Measurements from ENCODE around the gene SPRED2.

GRCh38 chr2:65432227-65433190 lies at the start of gene SPRED2:
- TF ChIP-seq HOXB13 (CRISPR knock-in tag; IDR thresholded peaks at IDR 0.05; ENCODE audit: low read depth) (no peak), POLR2A (IDR thresholded peaks at IDR 0.05; ENCODE audit: low read length) (peak; percentile 41), CTCF (IDR thresholded peaks at IDR 0.05) (0 out of 3 replicates have a peak, but pooled peaks have one; percentile 9), POLR2AphosphoS2 (conservative IDR thresholded peaks at IDR 0.05; ENCODE audit: low read length) (no peak), PHF8 (IDR thresholded peaks at IDR 0.05; ENCODE audit: borderline replicate concordance, low read depth) (peak; percentile 47; the same call in 1 of the 2 replicates), EP300 (IDR thresholded peaks at IDR 0.05) (0 out of 5 replicates have a peak, but pooled peaks of 1 of the 2 experiments have one; percentile 14), RNF2 (IDR thresholded peaks at IDR 0.05; ENCODE audit: borderline replicate concordance, low read depth) (no peak)
- TF ChIP-seq, protein P1, sequence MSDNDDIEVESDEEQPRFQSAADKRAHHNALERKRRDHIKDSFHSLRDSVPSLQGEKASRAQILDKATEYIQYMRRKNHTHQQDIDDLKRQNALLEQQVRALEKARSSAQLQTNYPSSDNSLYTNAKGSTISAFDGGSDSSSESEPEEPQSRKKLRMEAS (IDR thresholded peaks at IDR 0.05): peak; percentile 66
